Body of pancreas (tissue), 4 donors: ENCODE data around the gene KREMEN2. TPM values are rescaled to one million over a fixed set of nuclear protein-coding genes. Genes with fewer than 3 reads are reported as not detected.
"Not testable (repeated sequence)": the region's sequence is repeated elsewhere in the genome, so short reads cannot be mapped to it uniquely, and the experiment has no call there.

Source experiments
- ATAC-seq: fragments of 150-250 bp; one replicate; pipeline ENCODE4 v1.9.1; 2016
- DNase-seq, 4 donors: peaks; one replicate each; pipeline ENCODE4 v3.0.0-alpha.2; 2019
- H3K27ac ChIP-seq, 4 donors: fragments of 200-600 bp; sonication (generic); 1 replicate in 3 of 4; 2 replicates in 1 of 4; pipeline versions ENCODE4 v1.5.1 to v1.6.1; 2016 to 2019; ENCODE audit warnings: mild to moderate bottlenecking in 1 of 4, mixed read lengths in 1 of 4, moderate library complexity in 1 of 4
- H3K27me3 ChIP-seq, 2 donors: fragments of 200-600 bp; sonication (generic); one replicate each; pipeline ENCODE4 v1.6.0; 2016; ENCODE audit warnings: mild to moderate bottlenecking in 1 of 2
- H3K36me3 ChIP-seq, 2 donors: fragments of 200-600 bp; sonication (generic); replicated peaks in 1 of 2; 2 replicates each; pipeline ENCODE4 v1.5.1; 2016; ENCODE audit warnings: low read depth in 2 of 2; ENCODE audit not compliant: insufficient read depth in 1 of 2
- H3K4me1 ChIP-seq: fragments of 200-600 bp; sonication (generic); one replicate; pipeline ENCODE4 v1.6.0; 2016
- H3K4me3 ChIP-seq, 2 donors: fragments of 200-600 bp; sonication (generic); 1 replicate in 1 of 2; 2 replicates in 1 of 2; pipeline ENCODE4 v1.5.1; 2016 to 2019
- H3K9me3 ChIP-seq, 3 donors: fragments of 200-600 bp; sonication (generic); 1 replicate in 2 of 3; 2 replicates in 1 of 3; pipeline ENCODE4 v1.5.1; 2016
- CTCF ChIP-seq, 7 experiments: fragments of 450-650 bp in 4 of 7; fragments of 200-600 bp in 3 of 7; sonication (generic) in 3 of 7; IDR thresholded peaks; one replicate each; pipeline ENCODE4 v1.5.1; 2016 to 2019; ENCODE audit warnings: antibody characterized with exemption in 7 of 7
- POLR2A ChIP-seq, 3 donors: fragments of 450-650 bp; IDR thresholded peaks; one replicate each; pipeline ENCODE4 v1.6.1; 2016; ENCODE audit warnings: antibody characterized with exemption in 3 of 3, mild to moderate bottlenecking in 2 of 3
- WGBS, 2 donors: methylation state at CpG; one replicate each; pipeline ENCODE4 v1.1.5; 2017; 5-methylcytosine and 5-hydroxymethylcytosine counted together
- intact Hi-C: fragments of 100-400 bp; cut with DNase I; formaldehyde crosslinking; loops from one replicate; pipeline ENCODE4 v1.15.1; 2023
- total RNA-seq, 2 donors: library from RNA; depleted of rRNA; stranded (reverse); fragments of >200 nt; gene quantifications; one replicate each; pipeline ENCODE4 v1.1.0, GENCODE V29; 2016

Gene KREMEN2
- total RNA-seq, 2 donors from 2014 or later: 6.3 TPM; not detected in 1

GRCh38 chr16:2939968-2940367 is 24.1 kb upstream of the KREMEN2 start:
- DNase-seq: no peak
- no peaks in the 10 kb centered on the region for H3K9me3 ChIP-seq
- no peaks in the 10 kb centered on the region for H3K4me1 ChIP-seq
- no peak overlapping the region for H3K27ac ChIP-seq
- TF ChIP-seq POLR2A (IDR thresholded peaks at IDR 0.05): no peak
- no peak for TF ChIP-seq CTCF (IDR thresholded peaks at IDR 0.05)
- 69 to 74% methylated on average over 2 of the region's 2 CpGs for WGBS, 2 donors
- no peaks in the 10 kb centered on the region for H3K27me3 ChIP-seq
- H3K36me3 ChIP-seq: peaks cover 0 to 14% of the 10 kb centered on the region in 2 donors
- intact Hi-C loops: no loop called here
- no peak overlapping the region for H3K4me3 ChIP-seq
- ATAC-seq: no peak

DNA sequence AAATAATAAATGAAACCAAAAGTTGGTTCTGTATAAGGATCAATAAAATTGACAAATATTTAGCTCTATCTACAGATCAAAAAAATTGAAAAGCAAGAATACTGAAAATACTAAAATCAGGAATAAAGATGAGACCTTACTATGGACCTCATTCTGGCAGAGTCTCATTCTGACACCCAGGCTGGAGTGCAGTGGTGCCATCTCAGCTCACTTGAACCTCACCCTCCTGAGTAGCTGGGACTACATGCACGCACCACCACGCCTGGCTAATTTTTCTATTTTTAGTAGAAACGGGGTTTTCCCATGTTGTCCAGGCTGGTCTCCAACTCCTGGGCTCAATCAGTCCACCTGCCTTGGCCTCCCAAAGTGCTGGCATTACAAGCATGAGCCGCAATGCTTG is 22.0 kb upstream of the KREMEN2 start:
- H3K27ac ChIP-seq: no peak overlapping the region
- WGBS, 2 donors: 79 to 84% methylated on average over 4 of the region's 4 CpGs
- H3K27me3 ChIP-seq: no peaks in the 10 kb centered on the region
- H3K9me3 ChIP-seq: no peaks in the 10 kb centered on the region
- TF ChIP-seq POLR2A (IDR thresholded peaks at IDR 0.05) (no peak), CTCF (IDR thresholded peaks at IDR 0.05) (no peak)
- intact Hi-C loops: no loop called here
- ATAC-seq: no peak
- no peak overlapping the region for H3K4me3 ChIP-seq
- no peaks in the 10 kb centered on the region for H3K4me1 ChIP-seq
- peaks cover 0 to 14% of the 10 kb centered on the region in 2 donors for H3K36me3 ChIP-seq
- no peak for DNase-seq

- H3K36me3 ChIP-seq: peaks cover 0 to 12% of the 10 kb centered on the region in 2 donors
- H3K27me3 ChIP-seq, ATAC-seq, H3K4me3 ChIP-seq, H3K4me1 ChIP-seq, DNase-seq, H3K27ac ChIP-seq, H3K9me3 ChIP-seq, intact Hi-C loops: not testable (repeated sequence)
- WGBS, 2 donors: 79 to 87% methylated on average over 11 to 12 of the region's 12 CpGs
Observed at GRCh38 chr16:2943716-2944115, 20.4 kb upstream of the KREMEN2 start.

- peaks cover 0 to 3% of the 10 kb centered on the region in 2 donors for H3K36me3 ChIP-seq
- TF ChIP-seq CTCF (IDR thresholded peaks at IDR 0.05): no peak
- no peak for TF ChIP-seq POLR2A (IDR thresholded peaks at IDR 0.05)
Observed at GRCh38 chr16:2946649-2947048, 17.4 kb upstream of the KREMEN2 start.

GRCh38 chr16:2948807-2949704 is 15.0 kb upstream of the KREMEN2 start:
- intact Hi-C loops: no loop called here
- no peak overlapping the region for H3K27ac ChIP-seq
- no peak for TF ChIP-seq CTCF (IDR thresholded peaks at IDR 0.05)
- no peak for TF ChIP-seq POLR2A (IDR thresholded peaks at IDR 0.05)
- peaks cover 0 to 3% of the 10 kb centered on the region in 2 donors for H3K36me3 ChIP-seq
- H3K4me3 ChIP-seq: no peak overlapping the region
- no peaks in the 10 kb centered on the region for H3K9me3 ChIP-seq
- no peaks in the 10 kb centered on the region for H3K27me3 ChIP-seq
- H3K4me1 ChIP-seq: peaks cover 7% of the 10 kb centered on the region
- DNase-seq: no peak
- WGBS, 2 donors: 82 to 84% methylated on average over 6 to 30 of the region's 36 CpGs
- no peak for ATAC-seq

More at GRCh38 chr16:2946649-2947048, 17.4 kb upstream of the KREMEN2 start:
- DNase-seq (no peak), ATAC-seq (no peak)
- Histone ChIP-seq H3K4me3 (no peak overlapping the region), H3K27me3 (no peaks in the 10 kb centered on the region), H3K27ac (no peak overlapping the region), H3K4me1 (no peaks in the 10 kb centered on the region), H3K9me3 (no peaks in the 10 kb centered on the region)
- intact Hi-C loops: no loop called here
- 96 to 98% methylated on average over 4 of the region's 4 CpGs for WGBS, 2 donors
